DMS53 (cell line): ENCODE measurements around the gene NOTCH2.

ENCODE experiments used
- DNase-seq: peaks from one replicate; lab custom pipeline; 2025; lab: John Stamatoyannopoulos, UW

The NOTCH2 gene

GRCh38 chr1:119874186-119874585, 195.3 kb downstream of the NOTCH2 start:
- DNase-seq, result no peak

GRCh38 chr1:119873135-119874015, 196.1 kb downstream of the NOTCH2 start:
- DNase-seq, result no peak

- no peak for DNase-seq
Measured at GRCh38 chr1:119871881-119872280, 197.6 kb downstream of the NOTCH2 start.

- peak; percentile 60 for DNase-seq
Measured at GRCh38 chr1:119870917-119871596, 198.4 kb downstream of the NOTCH2 start.

DNA sequence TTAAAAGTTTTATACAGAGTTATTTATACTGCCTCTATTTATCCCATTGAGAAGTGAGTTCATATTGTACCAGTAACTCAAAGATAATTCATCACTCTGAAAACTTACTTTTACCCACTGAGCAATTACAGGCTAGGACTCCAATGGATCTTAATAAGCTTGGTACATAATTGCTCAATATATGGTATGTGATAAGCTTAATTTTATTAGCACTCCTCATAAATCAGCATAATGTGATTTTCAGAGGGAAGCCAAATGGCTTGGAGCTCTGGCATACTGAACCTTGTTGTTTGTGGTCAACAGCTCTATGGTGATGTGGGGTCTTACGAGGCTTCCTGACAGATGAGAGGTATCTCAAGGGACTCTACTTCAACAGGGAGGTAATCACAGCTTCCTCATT, 199.5 kb downstream of the NOTCH2 start:
- DNase-seq, result no peak

DNA sequence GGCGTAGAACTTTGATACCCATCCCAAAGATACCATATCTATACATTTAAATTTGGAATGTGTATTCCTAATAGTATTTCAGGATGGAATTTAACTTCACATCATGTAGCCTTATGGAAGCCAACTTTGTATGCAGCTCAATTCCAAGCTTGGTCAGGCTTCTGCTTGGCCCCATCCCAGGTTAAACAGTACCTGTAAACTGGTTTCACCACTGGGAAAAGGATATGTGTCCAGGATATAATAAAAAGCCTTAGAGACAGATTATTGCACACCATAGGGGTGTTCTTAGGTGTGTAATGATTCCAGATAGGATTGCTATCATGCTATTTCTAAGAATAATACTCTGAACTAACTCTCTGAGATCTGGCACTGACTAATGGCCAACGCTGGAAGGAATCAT, 201.3 kb downstream of the NOTCH2 start:
- no peak for DNase-seq

DNA sequence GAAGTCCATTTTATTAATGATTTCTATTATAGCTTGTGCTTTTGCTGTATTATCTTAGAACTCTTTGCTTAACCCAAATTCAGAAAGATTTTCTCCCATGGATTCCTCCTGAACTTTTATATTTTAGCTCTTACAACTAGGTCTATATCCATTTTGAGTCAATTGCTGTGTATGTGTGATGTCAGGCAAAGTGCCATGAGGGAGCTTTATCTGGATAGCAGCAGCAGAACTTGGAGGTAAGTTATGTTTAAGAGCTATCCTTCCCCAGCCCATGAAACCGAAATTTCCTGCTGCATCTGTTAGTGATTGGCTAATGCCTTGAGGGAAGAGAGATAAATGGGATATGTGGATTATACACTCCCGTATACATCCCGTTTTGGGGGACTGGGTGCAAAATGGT, 203.0 kb downstream of the NOTCH2 start:
- no peak for DNase-seq

- no peak for DNase-seq
Measured at GRCh38 chr1:119865627-119866026, 203.8 kb downstream of the NOTCH2 start.

- DNase-seq, result no peak
Measured at GRCh38 chr1:119862276-119862675, 207.2 kb downstream of the NOTCH2 start.
